Activated B cell treated with CpG ODN at 0.5 μM for 24 hours (primary cell): ENCODE data around the gene JAK1. TPM values are rescaled to one million over a fixed set of nuclear protein-coding genes. Genes with fewer than 3 reads are reported as not detected.
A peak's percentile ranks its signal among the peaks of the same experiment; 100 is the strongest.

ENCODE experiments used
- ATAC-seq: fragments of 200-7000 bp; cut with Tn5 transposase; one replicate; pipeline ENCODE4 v1.10.0; 2021; ENCODE audit warnings: low read depth, mild to moderate bottlenecking, moderate library complexity
- CTCF ChIA-PET: fragments of 350-600 bp; sonication (Branson Sonifier 250); formaldehyde crosslinking; loops from one replicate; lab custom pipeline; 2021; ENCODE audit warnings: antibody characterized with exemption; lab: Charles Lee
- POLR2A ChIA-PET: fragments of 350-600 bp; sonication (Branson Sonifier 250); formaldehyde crosslinking; loops from one replicate; lab custom pipeline; 2021; ENCODE audit warnings: antibody characterized with exemption; lab: Charles Lee
- DNase-seq: peaks from one replicate; pipeline ENCODE4 v3.0.0; 2022
- H3K27ac Mint-ChIP-seq: one replicate; pipeline ENCODE4 v1.8.0; 2020; ENCODE audit warnings: mixed read lengths
- H3K27me3 Mint-ChIP-seq: one replicate; pipeline ENCODE4 v1.8.0; 2021; ENCODE audit warnings: mixed read lengths
- H3K36me3 Mint-ChIP-seq: one replicate; pipeline ENCODE4 v1.8.0; 2021; ENCODE audit warnings: low read depth, mixed read lengths
- H3K4me1 Mint-ChIP-seq: one replicate; pipeline ENCODE4 v1.8.0; 2021; ENCODE audit warnings: mixed read lengths
- H3K4me3 Mint-ChIP-seq: one replicate; pipeline ENCODE4 v1.8.0; 2020; ENCODE audit warnings: mild to moderate bottlenecking, mixed read lengths
- H3K9me3 Mint-ChIP-seq: one replicate; pipeline ENCODE4 v1.8.0; 2020; ENCODE audit warnings: mixed read lengths
- intact Hi-C: fragments of 100-400 bp; cut with micrococcal nuclease; formaldehyde crosslinking; loops from one replicate; pipeline ENCODE4 v1.15.1; 2024
- total RNA-seq: library from RNA; stranded (reverse); gene quantifications from 2 replicates; pipeline ENCODE4 v1.2.3, GENCODE V29; 2022
- TF ChIP-seq, protein P1 (sequence below): fragments of 200-600 bp; IDR thresholded peaks from one replicate; pipeline ENCODE4 v1.8.0; 2022; ENCODE audit warnings: antibody characterized with exemption, mild to moderate bottlenecking

Gene JAK1
- total RNA-seq, 1 donor from 2014 or later = 215 TPM

DNA sequence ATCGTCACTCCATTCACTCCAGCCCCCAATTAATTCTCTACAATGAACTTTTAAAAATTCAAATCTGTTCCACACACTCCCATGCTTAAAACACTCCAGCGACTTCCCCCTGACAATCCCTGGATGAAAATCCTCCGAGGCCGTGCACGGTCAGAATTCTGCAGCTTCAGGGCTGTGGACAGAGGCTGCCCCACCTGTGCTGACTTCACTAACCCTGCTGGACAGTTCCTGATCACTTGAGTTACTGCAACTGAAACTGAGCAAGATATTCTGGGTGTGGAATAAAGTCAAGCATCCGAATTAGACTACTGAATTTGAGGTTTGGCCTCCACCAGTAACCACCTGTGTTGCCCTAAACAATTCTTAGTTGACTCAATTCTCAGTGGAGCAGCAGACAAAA is 1.0 kb upstream of the JAK1 start:
- CTCF ChIA-PET = interaction anchor here (0.8 kb wide), 1 partner anchor 143 kb away, joined by 3 read pairs; no protein-coding TSS in a partner anchor
- intact Hi-C loops = loop anchor here (2.0 to 10.0 kb wide), 4 partner anchors 19 to 1367 kb away; no protein-coding TSS in a partner anchor

DNA sequence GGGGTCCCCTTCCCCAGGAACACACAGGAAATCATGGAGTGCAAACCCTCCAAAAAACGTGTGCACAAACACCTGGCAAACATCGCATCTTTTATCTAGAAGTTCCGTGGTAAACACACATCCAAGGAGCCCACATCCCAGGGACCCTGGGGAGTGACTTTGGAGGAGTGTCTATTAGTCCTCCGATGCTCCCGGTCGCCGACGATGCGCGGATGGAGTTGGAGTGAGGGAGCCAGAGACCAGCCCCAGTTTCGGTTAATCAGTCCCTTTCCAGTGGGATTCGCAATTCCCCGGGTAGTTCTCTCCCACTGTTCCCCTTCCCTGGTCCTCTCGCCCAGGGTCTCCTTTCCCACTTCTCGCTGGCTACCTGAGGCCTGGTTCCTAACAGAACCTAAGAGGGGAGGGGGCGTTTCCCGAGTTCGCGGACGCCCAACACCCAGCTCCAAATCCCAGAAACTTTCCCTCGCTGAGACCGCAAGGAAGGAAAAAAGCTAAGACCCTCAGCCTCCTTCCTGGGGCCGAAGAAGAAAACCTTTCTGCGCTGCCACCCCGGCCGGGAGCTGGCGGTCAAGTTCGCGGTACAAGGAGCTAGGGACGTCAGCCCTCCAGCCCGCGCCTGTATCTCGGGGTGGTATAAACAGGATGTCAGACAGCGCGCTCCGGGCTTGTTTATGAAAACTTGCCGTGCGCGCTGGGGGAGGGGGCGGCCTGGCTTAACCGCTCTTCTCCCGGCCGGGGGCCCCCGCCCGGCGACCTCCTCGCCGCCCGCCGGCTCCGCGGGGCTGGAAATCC is 787 bp downstream of the JAK1 start:
- POLR2A ChIA-PET = interaction anchor here (0.6 to 3.1 kb wide), 18 partner anchors 9 to 114 kb away, joined by 3 to 31 read pairs (median 5); no protein-coding TSS in a partner anchor
- peak; percentile 36 for ATAC-seq
- Mint-ChIP-seq H3K27me3 (no peaks in the 10 kb centered on the region), H3K36me3 (peaks cover 9% of the 10 kb centered on the region), H3K27ac (peak overlapping the region; percentile 88), H3K4me1 (peaks cover 57% of the 10 kb centered on the region), H3K4me3 (peak overlapping the region; percentile 93), H3K9me3 (no peaks in the 10 kb centered on the region)
- CTCF ChIA-PET = interaction anchor here (1.2 kb wide), 1 partner anchor 101 kb away, joined by 4 read pairs; no protein-coding TSS in a partner anchor
- peak; percentile 24 for DNase-seq
- intact Hi-C loops = loop anchor here (1.0 to 10.0 kb wide), 9 partner anchors 9 to 1369 kb away; partner anchors contain the start of genes LEPR and LEPROT
- TF ChIP-seq, protein P1, sequence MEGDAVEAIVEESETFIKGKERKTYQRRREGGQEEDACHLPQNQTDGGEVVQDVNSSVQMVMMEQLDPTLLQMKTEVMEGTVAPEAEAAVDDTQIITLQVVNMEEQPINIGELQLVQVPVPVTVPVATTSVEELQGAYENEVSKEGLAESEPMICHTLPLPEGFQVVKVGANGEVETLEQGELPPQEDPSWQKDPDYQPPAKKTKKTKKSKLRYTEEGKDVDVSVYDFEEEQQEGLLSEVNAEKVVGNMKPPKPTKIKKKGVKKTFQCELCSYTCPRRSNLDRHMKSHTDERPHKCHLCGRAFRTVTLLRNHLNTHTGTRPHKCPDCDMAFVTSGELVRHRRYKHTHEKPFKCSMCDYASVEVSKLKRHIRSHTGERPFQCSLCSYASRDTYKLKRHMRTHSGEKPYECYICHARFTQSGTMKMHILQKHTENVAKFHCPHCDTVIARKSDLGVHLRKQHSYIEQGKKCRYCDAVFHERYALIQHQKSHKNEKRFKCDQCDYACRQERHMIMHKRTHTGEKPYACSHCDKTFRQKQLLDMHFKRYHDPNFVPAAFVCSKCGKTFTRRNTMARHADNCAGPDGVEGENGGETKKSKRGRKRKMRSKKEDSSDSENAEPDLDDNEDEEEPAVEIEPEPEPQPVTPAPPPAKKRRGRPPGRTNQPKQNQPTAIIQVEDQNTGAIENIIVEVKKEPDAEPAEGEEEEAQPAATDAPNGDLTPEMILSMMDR = no peak

More for the DNA sequence above, 1.0 kb upstream of the JAK1 start:
- H3K36me3 Mint-ChIP-seq = peaks cover 9% of the 10 kb centered on the region
- H3K27me3 Mint-ChIP-seq = no peaks in the 10 kb centered on the region
- peak overlapping the region; percentile 92 for H3K27ac Mint-ChIP-seq
- peaks cover 39% of the 10 kb centered on the region for H3K4me1 Mint-ChIP-seq
- peak overlapping the region; percentile 91 for H3K4me3 Mint-ChIP-seq
- POLR2A ChIA-PET = interaction anchor here (1.0 to 3.1 kb wide), 7 partner anchors 11 to 103 kb away, joined by 3 to 31 read pairs (median 16); no protein-coding TSS in a partner anchor
- ATAC-seq (no peak), DNase-seq (no peak)
- TF ChIP-seq, protein P1 = no peak
- no peaks in the 10 kb centered on the region for H3K9me3 Mint-ChIP-seq

DNA sequence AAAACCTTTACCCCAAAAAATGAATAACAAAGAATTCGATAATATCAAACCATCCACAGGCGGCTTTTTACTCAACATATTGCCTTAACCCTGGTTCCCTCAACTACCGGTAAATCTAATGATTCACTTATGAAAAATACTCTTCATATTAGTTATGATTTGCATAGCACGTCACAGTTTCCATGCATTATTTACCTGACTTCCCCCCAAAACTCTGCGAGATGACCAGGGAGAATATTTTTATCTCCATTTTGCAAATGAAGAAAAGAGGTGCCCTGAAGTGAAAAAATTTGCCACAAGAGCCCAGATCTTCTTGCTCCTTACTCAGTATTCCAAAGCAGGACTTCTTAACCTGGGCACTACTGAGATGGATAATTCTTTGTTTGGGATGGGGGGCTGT is 2.9 kb downstream of the JAK1 start:
- H3K4me1 Mint-ChIP-seq = peaks cover 78% of the 10 kb centered on the region
- peaks cover 9% of the 10 kb centered on the region for H3K36me3 Mint-ChIP-seq
- TF ChIP-seq, protein P1 = no peak
- H3K27me3 Mint-ChIP-seq = no peaks in the 10 kb centered on the region
- ATAC-seq (no peak), DNase-seq (no peak)
- intact Hi-C loops = loop anchor here (2.0 to 10.0 kb wide), 4 partner anchors 15 to 1371 kb away; no protein-coding TSS in a partner anchor
- peak overlapping the region; percentile 88 for H3K27ac Mint-ChIP-seq
- peak overlapping the region; percentile 93 for H3K4me3 Mint-ChIP-seq
- POLR2A ChIA-PET = interaction anchor here (1.5 to 3.5 kb wide), 2 partner anchors 15 to 99 kb away, joined by 4 to 18 read pairs; no protein-coding TSS in a partner anchor
- CTCF ChIA-PET = no interaction called here
- no peaks in the 10 kb centered on the region for H3K9me3 Mint-ChIP-seq

DNA sequence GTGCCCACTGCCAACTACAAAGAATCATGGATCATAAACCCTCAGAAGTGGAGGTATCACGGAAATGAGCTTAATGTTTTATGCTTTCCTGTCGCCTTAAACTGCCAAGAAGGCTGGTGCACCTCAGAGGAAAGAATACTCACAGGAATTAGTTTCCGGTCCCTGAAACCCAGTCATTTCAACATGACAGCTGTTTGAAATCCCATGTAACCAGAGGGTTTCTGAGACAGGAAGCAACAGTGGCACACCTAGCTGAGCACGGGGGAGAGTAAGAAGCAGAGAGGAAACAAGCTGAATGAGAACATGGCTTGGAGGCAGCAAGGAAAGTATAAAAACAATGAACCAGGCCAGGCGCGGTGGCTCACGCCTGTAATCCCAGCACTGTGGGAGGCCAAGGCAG is 3.9 kb downstream of the JAK1 start:
- intact Hi-C loops = loop anchor here (2.0 to 10.0 kb wide), 4 partner anchors 14 to 1372 kb away; no protein-coding TSS in a partner anchor
- TF ChIP-seq, protein P1 = no peak
- Mint-ChIP-seq H3K27me3 (no peaks in the 10 kb centered on the region), H3K36me3 (peaks cover 9% of the 10 kb centered on the region), H3K4me3 (peak overlapping the region; percentile 93), H3K9me3 (no peaks in the 10 kb centered on the region), H3K4me1 (peaks cover 86% of the 10 kb centered on the region), H3K27ac (peak overlapping the region; percentile 88)
- ChIA-PET POLR2A (interaction anchor here (0.8 to 3.5 kb wide), 11 partner anchors 11 to 105 kb away, joined by 3 to 18 read pairs (median 4); no protein-coding TSS in a partner anchor), CTCF (interaction anchor here (1.4 kb wide), 1 partner anchor 15 kb away, joined by 5 read pairs; no protein-coding TSS in a partner anchor)
- DNase-seq (no peak), ATAC-seq (no peak)
